Activated CD4-positive, alpha-beta T cell treated with anti-CD3 and anti-CD28 coated beads for 36 hours (primary cell): ENCODE results near the gene IGF2R. TPM values are rescaled to one million over a fixed set of nuclear protein-coding genes. Genes with fewer than 3 reads are reported as not detected.
"Not testable (repeated sequence)": the region's sequence is repeated elsewhere in the genome, so short reads cannot be mapped to it uniquely, and the experiment has no call there.

ENCODE experiments used
- ATAC-seq: fragments of 200-7000 bp; cut with Tn5 transposase; one replicate; pipeline ENCODE4 v1.10.0; 2021; ENCODE audit warnings: mild to moderate bottlenecking, moderate library complexity
- CTCF ChIA-PET: fragments of 350-600 bp; sonication (Branson Sonifier 250); formaldehyde crosslinking; loops from one replicate; lab custom pipeline; 2021; ENCODE audit warnings: antibody characterized with exemption; lab: Charles Lee
- POLR2A ChIA-PET: fragments of 350-600 bp; sonication (Branson Sonifier 250); formaldehyde crosslinking; loops from one replicate; lab custom pipeline; 2021; ENCODE audit warnings: antibody characterized with exemption, inconsistent platforms; lab: Charles Lee
- DNase-seq: peaks from one replicate; pipeline ENCODE4 v3.0.0-alpha.2; 2020
- H3K27ac Mint-ChIP-seq: one replicate; pipeline ENCODE4 v1.8.0; 2021; ENCODE audit warnings: mixed read lengths
- H3K27me3 Mint-ChIP-seq: one replicate; pipeline ENCODE4 v1.8.0; 2021; ENCODE audit warnings: mixed read lengths
- H3K36me3 Mint-ChIP-seq: one replicate; pipeline ENCODE4 v1.8.0; 2021; ENCODE audit warnings: low read depth, mixed read lengths
- H3K4me1 Mint-ChIP-seq: one replicate; pipeline ENCODE4 v1.8.0; 2021; ENCODE audit warnings: mixed read lengths
- H3K4me3 Mint-ChIP-seq: one replicate; pipeline ENCODE4 v1.8.0; 2021; ENCODE audit warnings: mild to moderate bottlenecking, moderate library complexity, mixed read lengths
- H3K9me3 Mint-ChIP-seq: one replicate; pipeline ENCODE4 v1.8.0; 2021; ENCODE audit warnings: low read depth, mixed read lengths
- intact Hi-C, 2 experiments: fragments of 100-400 bp; cut with DNase I in 1 of 2; cut with micrococcal nuclease in 1 of 2; formaldehyde crosslinking; loops; one replicate each; pipeline versions ENCODE4 v1.14.2 to v1.15.1; 2022 to 2024; cut with DNase I, micrococcal nuclease
- total RNA-seq, 2 experiments: library from RNA; stranded (reverse); gene quantifications; one replicate each; pipeline ENCODE4 v1.2.3, GENCODE V29; 2021

The IGF2R gene
- total RNA-seq, 2 experiments from 2014 or later, result 55.6 to 65.6 TPM

DNA sequence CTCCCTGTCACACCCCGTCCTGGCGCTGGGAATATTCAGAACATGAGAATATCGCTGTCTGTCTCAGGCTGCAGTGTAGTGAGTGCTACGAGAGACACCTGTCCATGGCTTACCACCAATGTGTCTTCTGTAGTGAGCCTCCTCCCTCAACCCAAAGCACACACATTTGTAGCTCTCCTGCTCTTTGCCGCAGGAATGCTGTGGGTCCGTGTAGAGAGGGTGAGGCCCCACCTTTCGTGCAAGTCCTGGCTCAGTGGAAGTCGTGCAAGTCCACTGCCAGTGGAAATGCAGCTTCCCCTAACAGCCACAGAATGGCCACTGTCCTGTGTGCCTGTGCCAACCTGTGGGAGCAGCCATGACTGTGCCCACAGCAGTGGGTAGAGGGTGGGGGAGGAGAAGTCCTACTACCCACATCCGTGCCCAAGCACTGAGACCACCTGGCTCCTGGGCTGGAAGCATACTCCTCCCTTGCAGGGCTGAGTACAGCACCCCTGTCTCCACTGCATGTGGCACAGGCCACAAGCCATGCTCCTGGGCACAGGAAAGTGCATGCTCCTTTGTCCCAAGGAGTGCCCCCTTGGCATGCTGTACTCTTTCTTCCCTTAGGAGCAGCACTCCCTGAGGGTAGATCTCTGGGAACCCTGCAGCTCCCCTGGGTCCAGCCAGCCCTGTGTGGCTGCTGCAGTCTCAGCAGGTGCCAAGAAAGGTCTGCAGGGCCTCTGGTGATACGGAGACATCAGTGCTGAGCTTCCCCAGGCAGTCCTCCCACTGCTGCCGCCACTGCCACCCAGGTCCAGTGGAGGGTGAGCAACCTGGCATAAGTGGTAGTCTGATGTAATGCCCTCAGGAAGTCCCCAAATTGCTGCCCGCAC lies 28.0 kb downstream of the IGF2R start:
- ChIA-PET POLR2A (no interaction called here), CTCF (interaction anchor here (0.8 to 2.1 kb wide), 4 partner anchors 10 to 23 kb away, joined by 4 to 7 read pairs (median 6); no protein-coding TSS in a partner anchor)
- no peaks in the 10 kb centered on the region for H3K27me3 Mint-ChIP-seq
- intact Hi-C loops, result no loop called here
- H3K36me3 Mint-ChIP-seq, result peaks cover 63% of the 10 kb centered on the region
- peak overlapping the region; percentile 12 for H3K27ac Mint-ChIP-seq
- H3K4me3 Mint-ChIP-seq, result no peak overlapping the region
- peaks cover 6% of the 10 kb centered on the region for H3K9me3 Mint-ChIP-seq
- DNase-seq (no peak), ATAC-seq (no peak)
- peaks cover 58% of the 10 kb centered on the region for H3K4me1 Mint-ChIP-seq

DNA sequence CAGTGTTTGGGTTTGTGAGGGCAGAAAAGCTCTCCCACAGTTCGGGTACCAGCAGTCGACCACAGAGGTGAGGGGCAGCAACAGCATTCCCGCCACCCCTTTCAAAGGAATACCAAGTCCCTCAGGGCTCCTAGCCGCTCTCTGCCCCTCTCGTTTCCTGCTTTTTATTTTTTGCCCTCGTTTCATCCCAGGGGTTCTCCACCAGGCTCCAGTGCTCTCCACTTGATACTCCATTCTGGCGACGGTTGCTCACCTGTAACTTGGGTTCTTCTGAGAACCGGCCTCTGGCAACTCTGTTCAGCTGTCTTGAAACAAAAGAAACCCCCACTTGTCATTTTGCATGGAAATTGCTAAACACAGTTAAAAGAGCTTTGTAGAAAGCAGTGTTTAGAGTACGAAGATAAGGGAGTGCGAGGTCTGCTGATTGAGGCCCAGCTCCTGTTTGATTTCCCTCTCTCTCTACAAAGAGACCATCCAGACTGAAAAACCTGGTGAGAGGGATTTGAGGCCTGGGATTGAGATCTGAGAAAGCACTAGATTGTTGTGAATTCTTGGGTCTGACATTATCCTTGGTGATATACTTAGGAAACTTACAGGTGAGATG lies 28.7 kb downstream of the IGF2R start:
- peaks cover 56% of the 10 kb centered on the region for H3K36me3 Mint-ChIP-seq
- no peaks in the 10 kb centered on the region for H3K27me3 Mint-ChIP-seq
- intact Hi-C loops, result no loop called here
- no peak for ATAC-seq
- DNase-seq, result no peak
- H3K9me3 Mint-ChIP-seq, result peaks cover 6% of the 10 kb centered on the region
- CTCF ChIA-PET, result interaction anchor here (0.8 to 2.1 kb wide), 5 partner anchors 10 to 27 kb away, joined by 3 to 7 read pairs (median 4); no protein-coding TSS in a partner anchor
- no peak overlapping the region for H3K4me3 Mint-ChIP-seq
- POLR2A ChIA-PET, result no interaction called here
- peaks cover 62% of the 10 kb centered on the region for H3K4me1 Mint-ChIP-seq
- peak overlapping the region; percentile 12 for H3K27ac Mint-ChIP-seq

DNA sequence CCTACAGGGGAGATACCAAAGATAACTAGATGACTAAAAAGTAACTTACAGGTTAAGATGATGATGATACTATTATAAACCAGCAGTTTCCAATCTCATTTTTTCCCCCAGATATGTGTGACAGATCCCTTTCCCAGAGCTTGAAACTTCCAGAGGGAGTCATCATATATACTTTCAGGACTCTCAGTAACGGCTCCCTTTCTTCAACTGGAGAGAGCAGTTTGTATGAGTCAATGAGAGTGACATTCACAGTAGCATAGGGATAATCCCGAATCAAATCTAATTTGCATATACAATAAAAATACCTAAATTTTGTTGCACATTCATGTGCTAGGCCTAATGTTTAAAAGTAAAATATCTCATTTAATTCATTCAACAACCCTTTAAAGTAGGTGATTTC lies 29.7 kb downstream of the IGF2R start:
- ATAC-seq (peak; percentile 66), DNase-seq (no peak)
- Mint-ChIP-seq H3K27ac (peak overlapping the region; percentile 74), H3K4me1 (peaks cover 58% of the 10 kb centered on the region), H3K9me3 (peaks cover 4% of the 10 kb centered on the region), H3K36me3 (peaks cover 47% of the 10 kb centered on the region), H3K27me3 (no peaks in the 10 kb centered on the region), H3K4me3 (no peak overlapping the region)
- intact Hi-C loops, result no loop called here
- POLR2A ChIA-PET, result no interaction called here
- CTCF ChIA-PET, result interaction anchor here (0.8 to 1.6 kb wide), 3 partner anchors 10 to 26 kb away, joined by 3 to 7 read pairs (median 4); no protein-coding TSS in a partner anchor

DNA sequence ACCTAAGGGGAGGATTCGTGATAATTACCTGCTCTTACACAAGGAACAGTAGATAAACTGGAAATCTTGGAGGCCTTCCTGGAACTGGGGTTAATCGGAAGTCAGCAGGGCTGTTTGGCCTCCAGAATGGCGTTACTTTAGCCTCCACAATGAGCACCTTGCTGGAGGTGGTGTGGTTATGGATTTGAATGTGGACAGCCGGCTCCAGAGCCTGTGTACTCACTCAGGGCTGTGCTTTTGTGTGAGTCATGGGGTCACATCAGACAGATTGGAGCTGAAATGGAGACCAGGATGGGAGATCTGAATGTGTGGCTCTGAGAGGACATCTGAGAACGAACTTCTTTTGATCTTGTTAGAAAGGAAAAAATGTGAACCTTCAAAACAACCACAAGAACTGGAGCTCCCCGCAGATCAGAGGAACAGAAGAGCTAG lies 30.4 kb downstream of the IGF2R start:
- Mint-ChIP-seq H3K9me3 (peaks cover 4% of the 10 kb centered on the region), H3K27me3 (no peaks in the 10 kb centered on the region), H3K36me3 (peaks cover 45% of the 10 kb centered on the region), H3K4me3 (no peak overlapping the region), H3K4me1 (peaks cover 61% of the 10 kb centered on the region), H3K27ac (peak overlapping the region; percentile 74)
- CTCF ChIA-PET, result interaction anchor here (0.7 to 3.3 kb wide), 3 partner anchors 9 to 13 kb away, joined by 3 to 14 read pairs (median 4); no protein-coding TSS in a partner anchor
- ATAC-seq, result peak; percentile 66
- intact Hi-C loops, result no loop called here
- POLR2A ChIA-PET, result interaction anchor here (0.7 kb wide), 1 partner anchor 43 kb away, joined by 3 read pairs; no protein-coding TSS in a partner anchor
- no peak for DNase-seq

DNA sequence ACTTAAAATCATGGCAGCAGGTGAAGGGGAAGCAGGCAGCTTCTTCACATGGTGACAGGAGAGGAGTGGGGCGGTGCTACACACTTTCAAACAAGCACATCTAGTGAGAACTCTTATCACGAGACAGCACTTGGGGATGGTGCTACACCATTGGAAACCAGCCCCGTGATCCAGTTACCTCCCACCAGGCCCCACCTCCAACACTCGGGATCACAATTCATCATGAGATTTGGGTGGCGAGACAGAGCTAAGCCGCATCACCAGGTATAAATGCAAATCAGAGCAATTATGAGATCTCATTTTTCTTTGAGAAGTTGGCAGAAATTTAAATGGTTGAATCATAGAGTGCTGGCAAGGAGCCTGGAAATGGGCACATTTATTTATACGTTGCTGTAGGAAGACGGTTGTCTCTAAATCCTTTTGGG lies 31.4 kb downstream of the IGF2R start:
- H3K27ac Mint-ChIP-seq, result no peak overlapping the region
- H3K4me1 Mint-ChIP-seq, result peaks cover 64% of the 10 kb centered on the region
- ChIA-PET POLR2A (interaction anchor here (0.7 kb wide), 1 partner anchor 42 kb away, joined by 6 read pairs; no protein-coding TSS in a partner anchor), CTCF (interaction anchor here (1.4 to 3.3 kb wide), 3 partner anchors 10 to 19 kb away, joined by 3 to 14 read pairs (median 4); no protein-coding TSS in a partner anchor)
- H3K4me3 Mint-ChIP-seq, result no peak overlapping the region
- no peaks in the 10 kb centered on the region for H3K9me3 Mint-ChIP-seq
- ATAC-seq, result no peak
- peaks cover 44% of the 10 kb centered on the region for H3K36me3 Mint-ChIP-seq
- intact Hi-C loops, result no loop called here
- no peaks in the 10 kb centered on the region for H3K27me3 Mint-ChIP-seq
- no peak for DNase-seq

DNA sequence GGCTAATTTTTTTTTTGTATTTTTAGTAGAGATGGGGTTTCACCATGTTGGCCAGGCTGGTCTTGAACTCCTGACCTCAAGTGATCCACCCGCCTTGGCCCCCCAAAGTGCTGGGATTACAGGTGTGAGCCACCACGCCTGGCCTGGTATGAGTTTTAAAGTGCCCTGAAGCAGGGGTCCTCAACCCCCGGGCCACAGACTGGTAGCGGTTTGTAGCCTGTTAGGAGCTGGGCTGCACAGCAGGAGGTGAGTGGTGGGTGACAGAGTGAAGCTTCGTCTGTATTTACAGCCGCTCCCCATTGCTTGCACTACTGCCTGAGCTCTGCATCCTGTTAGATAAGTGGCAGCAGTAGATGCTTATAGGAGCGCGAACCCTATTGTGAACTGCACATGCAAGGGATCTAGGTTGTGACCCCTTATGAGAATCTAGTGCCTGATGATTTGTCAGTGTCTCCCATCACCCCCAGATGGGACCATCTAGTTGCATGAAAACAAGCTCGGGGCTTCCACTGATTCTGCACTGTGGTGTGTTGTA lies 32.1 kb downstream of the IGF2R start:
- intact Hi-C loops, ATAC-seq, H3K27ac Mint-ChIP-seq, DNase-seq, H3K9me3 Mint-ChIP-seq, H3K27me3 Mint-ChIP-seq, H3K4me3 Mint-ChIP-seq, POLR2A ChIA-PET: not testable (repeated sequence)
- CTCF ChIA-PET, result interaction anchor here (1.4 to 3.3 kb wide), 3 partner anchors 10 to 20 kb away, joined by 3 to 14 read pairs (median 4); no protein-coding TSS in a partner anchor
- peaks cover 42% of the 10 kb centered on the region for H3K36me3 Mint-ChIP-seq
- H3K4me1 Mint-ChIP-seq, result peaks cover 62% of the 10 kb centered on the region

DNA sequence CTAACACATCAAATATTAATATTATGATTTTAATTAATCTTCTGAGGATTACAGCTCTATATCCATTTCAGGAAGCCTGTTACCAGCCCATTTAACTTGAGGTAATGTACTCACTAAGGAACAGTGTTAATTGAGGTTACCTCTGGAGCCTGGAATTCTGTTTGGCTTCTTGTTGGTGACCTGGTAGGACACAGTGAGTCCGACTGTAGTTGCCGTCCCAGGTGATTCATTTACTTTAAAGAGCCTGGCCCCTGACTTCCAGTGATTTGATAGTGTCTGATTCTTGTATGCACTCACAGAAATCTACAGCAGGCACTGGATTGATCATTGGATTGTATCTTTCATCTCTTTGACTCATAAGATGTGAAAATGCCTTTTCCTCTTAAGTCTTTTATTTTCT lies 34.0 kb downstream of the IGF2R start:
- no peak for ATAC-seq
- intact Hi-C loops, result no loop called here
- Mint-ChIP-seq H3K36me3 (peaks cover 33% of the 10 kb centered on the region), H3K27ac (no peak overlapping the region), H3K4me3 (no peak overlapping the region), H3K27me3 (no peaks in the 10 kb centered on the region), H3K4me1 (peaks cover 62% of the 10 kb centered on the region), H3K9me3 (no peaks in the 10 kb centered on the region)
- no peak for DNase-seq
- ChIA-PET CTCF (interaction anchor here (0.7 to 1.2 kb wide), 2 partner anchors 36 to 46 kb away, joined by 3 to 4 read pairs; no protein-coding TSS in a partner anchor), POLR2A (no interaction called here)

DNA sequence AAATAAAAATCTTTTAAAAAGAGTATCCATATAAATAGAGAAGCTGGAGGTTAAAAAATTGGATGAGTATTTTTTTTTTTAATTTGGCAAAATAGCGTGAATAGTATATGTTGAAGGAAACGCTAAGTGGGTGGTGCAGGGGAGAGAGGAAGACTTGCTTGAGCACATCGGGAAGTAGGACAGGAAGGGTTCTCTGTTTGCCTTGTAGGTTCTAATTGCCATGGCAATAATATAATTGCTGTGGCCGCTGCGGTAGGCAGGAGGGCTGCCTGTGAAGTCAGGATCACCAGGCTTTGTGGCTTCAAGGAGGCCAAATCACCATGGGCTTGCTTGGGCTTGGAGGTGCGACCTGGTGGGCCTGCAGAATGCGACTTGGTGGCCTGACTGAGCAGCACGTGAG lies 35.1 kb downstream of the IGF2R start:
- POLR2A ChIA-PET, result no interaction called here
- intact Hi-C loops, result no loop called here
- Mint-ChIP-seq H3K27me3 (no peaks in the 10 kb centered on the region), H3K27ac (no peak overlapping the region), H3K36me3 (peaks cover 35% of the 10 kb centered on the region), H3K4me3 (no peak overlapping the region), H3K4me1 (peaks cover 55% of the 10 kb centered on the region), H3K9me3 (no peaks in the 10 kb centered on the region)
- CTCF ChIA-PET, result interaction anchor here (0.6 kb wide), 1 partner anchor 678 kb away, joined by 3 read pairs; no protein-coding TSS in a partner anchor
- ATAC-seq (no peak), DNase-seq (no peak)

DNA sequence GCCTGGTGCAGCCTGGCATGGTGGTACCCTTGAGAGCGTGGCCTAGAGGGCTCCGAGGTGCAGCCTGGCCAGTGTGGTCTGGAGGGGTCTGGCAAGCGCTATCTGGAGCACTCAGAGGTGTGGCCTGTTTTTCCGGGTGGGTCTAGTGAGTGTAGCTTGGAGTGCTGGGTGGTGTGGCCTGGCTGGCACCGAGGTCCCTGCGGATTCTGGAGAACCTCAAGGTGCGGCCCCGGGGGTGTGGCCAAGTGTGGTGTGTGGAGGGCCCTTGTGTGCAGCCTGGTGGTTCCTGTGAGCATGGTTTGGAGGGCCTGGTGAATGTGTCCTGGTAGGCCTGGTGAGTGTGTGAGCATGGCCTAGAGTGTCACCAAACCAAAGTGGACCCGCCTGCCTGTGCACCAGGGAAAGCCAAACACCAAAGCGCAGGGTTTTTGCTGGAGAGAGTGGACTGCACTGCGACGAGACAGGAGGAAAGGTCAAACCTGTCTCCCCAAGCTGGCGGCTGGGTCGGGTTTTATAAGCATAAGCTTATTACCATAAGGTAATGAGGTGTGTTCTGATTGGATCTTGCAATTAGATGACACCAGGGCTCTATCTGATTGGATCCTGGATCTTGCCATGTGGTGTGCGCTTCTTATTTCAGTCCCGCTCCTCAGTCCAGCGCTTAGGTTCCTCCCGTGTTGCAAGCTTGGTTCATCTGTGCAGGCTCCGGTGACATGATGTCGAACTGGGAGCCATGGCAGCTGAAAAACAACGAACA lies 35.7 kb downstream of the IGF2R start:
- no peak for DNase-seq
- no peaks in the 10 kb centered on the region for H3K9me3 Mint-ChIP-seq
- POLR2A ChIA-PET, result no interaction called here
- intact Hi-C loops, result no loop called here
- CTCF ChIA-PET, result no interaction called here
- no peak overlapping the region for H3K4me3 Mint-ChIP-seq
- peaks cover 33% of the 10 kb centered on the region for H3K36me3 Mint-ChIP-seq
- no peak for ATAC-seq
- no peak overlapping the region for H3K27ac Mint-ChIP-seq
- H3K27me3 Mint-ChIP-seq, result no peaks in the 10 kb centered on the region
- peaks cover 50% of the 10 kb centered on the region for H3K4me1 Mint-ChIP-seq

DNA sequence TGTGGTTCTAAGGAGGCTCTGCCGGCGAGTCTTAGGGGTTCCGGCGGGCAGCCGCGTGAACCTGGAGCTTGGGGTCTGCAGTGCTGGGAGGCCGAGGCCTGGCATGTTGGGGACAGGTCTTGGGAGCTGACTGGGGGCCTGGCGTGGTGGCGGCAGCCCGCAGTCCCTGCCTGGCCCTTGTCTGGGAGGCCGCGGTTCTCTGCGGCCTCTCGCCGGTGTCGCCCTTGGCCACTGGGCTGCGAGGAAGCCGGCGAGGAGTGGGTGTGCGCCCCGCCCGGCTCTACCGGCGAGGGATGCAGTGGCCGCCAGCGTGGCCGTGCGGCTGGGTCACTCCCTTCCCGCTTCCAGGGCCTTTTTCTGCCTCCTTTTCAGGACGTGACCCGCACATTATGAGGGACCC lies 36.3 kb downstream of the IGF2R start:
- Mint-ChIP-seq H3K36me3 (peaks cover 31% of the 10 kb centered on the region), H3K9me3 (no peaks in the 10 kb centered on the region), H3K27ac (no peak overlapping the region), H3K4me1 (peaks cover 43% of the 10 kb centered on the region), H3K4me3 (no peak overlapping the region), H3K27me3 (no peaks in the 10 kb centered on the region)
- ATAC-seq (no peak), DNase-seq (no peak)
- ChIA-PET CTCF (no interaction called here), POLR2A (no interaction called here)
- intact Hi-C loops, result no loop called here
